ENCODE data around the gene WDFY2.

- TF ChIP-seq, protein P1, sequence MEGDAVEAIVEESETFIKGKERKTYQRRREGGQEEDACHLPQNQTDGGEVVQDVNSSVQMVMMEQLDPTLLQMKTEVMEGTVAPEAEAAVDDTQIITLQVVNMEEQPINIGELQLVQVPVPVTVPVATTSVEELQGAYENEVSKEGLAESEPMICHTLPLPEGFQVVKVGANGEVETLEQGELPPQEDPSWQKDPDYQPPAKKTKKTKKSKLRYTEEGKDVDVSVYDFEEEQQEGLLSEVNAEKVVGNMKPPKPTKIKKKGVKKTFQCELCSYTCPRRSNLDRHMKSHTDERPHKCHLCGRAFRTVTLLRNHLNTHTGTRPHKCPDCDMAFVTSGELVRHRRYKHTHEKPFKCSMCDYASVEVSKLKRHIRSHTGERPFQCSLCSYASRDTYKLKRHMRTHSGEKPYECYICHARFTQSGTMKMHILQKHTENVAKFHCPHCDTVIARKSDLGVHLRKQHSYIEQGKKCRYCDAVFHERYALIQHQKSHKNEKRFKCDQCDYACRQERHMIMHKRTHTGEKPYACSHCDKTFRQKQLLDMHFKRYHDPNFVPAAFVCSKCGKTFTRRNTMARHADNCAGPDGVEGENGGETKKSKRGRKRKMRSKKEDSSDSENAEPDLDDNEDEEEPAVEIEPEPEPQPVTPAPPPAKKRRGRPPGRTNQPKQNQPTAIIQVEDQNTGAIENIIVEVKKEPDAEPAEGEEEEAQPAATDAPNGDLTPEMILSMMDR (IDR thresholded peaks at IDR 0.05): no peak
- no peak for TF ChIP-seq POLR2A (IDR thresholded peaks at IDR 0.05)
These were observed 180.9 kb downstream of the WDFY2 start for GRCh38 chr13:51765142-51765515.
